Upper lobe of left lung (tissue), 4 donors: ENCODE results near the gene STX8.

Source experiments
- EP300 ChIP-seq, 4 donors: sonication (generic); formaldehyde crosslinking; IDR thresholded peaks; one replicate each; pipeline ENCODE4 v1.5.1; 2017; ENCODE audit warnings: antibody characterized with exemption in 4 of 4, control low read depth in 2 of 4
- TF ChIP-seq, protein P1 (sequence below), 6 experiments: fragments of 450-650 bp in 4 of 6; fragments of 200-600 bp in 2 of 6; sonication (generic) in 2 of 6; IDR thresholded peaks; one replicate each; pipeline ENCODE4 v1.5.1; 2016 to 2019; ENCODE audit warnings: antibody characterized with exemption in 6 of 6

DNA sequence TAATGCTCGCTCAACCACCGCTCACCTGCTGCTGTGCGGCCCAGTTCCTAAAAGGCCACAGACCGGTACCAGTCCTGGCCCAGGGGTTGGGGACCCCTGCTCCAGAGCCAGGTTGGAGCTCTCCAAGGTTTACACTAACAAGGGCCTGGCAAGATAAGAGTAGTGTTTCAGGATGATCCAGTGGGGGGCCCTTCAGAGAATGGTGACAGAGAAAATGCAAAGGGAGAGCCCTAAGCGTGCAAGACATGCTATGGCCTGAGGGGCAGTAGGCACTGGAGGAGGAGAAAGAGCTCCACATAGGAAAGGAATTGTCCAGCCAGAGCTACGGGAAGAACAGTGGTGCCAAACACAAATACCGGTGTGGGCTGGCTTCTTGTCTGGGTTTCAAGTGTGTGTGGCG lies 233.4 kb downstream of the STX8 start:
- TF ChIP-seq, protein P1, sequence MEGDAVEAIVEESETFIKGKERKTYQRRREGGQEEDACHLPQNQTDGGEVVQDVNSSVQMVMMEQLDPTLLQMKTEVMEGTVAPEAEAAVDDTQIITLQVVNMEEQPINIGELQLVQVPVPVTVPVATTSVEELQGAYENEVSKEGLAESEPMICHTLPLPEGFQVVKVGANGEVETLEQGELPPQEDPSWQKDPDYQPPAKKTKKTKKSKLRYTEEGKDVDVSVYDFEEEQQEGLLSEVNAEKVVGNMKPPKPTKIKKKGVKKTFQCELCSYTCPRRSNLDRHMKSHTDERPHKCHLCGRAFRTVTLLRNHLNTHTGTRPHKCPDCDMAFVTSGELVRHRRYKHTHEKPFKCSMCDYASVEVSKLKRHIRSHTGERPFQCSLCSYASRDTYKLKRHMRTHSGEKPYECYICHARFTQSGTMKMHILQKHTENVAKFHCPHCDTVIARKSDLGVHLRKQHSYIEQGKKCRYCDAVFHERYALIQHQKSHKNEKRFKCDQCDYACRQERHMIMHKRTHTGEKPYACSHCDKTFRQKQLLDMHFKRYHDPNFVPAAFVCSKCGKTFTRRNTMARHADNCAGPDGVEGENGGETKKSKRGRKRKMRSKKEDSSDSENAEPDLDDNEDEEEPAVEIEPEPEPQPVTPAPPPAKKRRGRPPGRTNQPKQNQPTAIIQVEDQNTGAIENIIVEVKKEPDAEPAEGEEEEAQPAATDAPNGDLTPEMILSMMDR (IDR thresholded peaks at IDR 0.05), result no peak
- no peak for TF ChIP-seq EP300 (IDR thresholded peaks at IDR 0.05)
